ENCODE data around the gene PCCA. TPM values are rescaled to one million over a fixed set of nuclear protein-coding genes. Genes with fewer than 3 reads are reported as not detected.

The PCCA gene
- total RNA-seq, 3 donors from 2014 or later = 55.7 to 98.6 (median 70.5) TPM

GRCh38 chr13:100297413-100297812, 208.5 kb downstream of the PCCA start:
- Histone ChIP-seq H3K9me3 (no peaks in the 10 kb centered on the region), H3K4me1 (ENCODE audit: low read depth) (no peaks in the 10 kb centered on the region), H3K4me3 (no peak overlapping the region), H3K36me3 (ENCODE audit: low read depth) (no peaks in the 10 kb centered on the region)
- ATAC-seq (no peak), DNase-seq (no peak)
- TF ChIP-seq CTCF (IDR thresholded peaks at IDR 0.05) = no peak
- intact Hi-C loops (cut with DNase I, micrococcal nuclease) = no loop called here

- intact Hi-C loops (cut with DNase I, micrococcal nuclease) = no loop called here
- Histone ChIP-seq H3K9me3 (no peaks in the 10 kb centered on the region), H3K36me3 (ENCODE audit: low read depth) (no peaks in the 10 kb centered on the region), H3K4me1 (ENCODE audit: low read depth) (no peaks in the 10 kb centered on the region), H3K4me3 (no peak overlapping the region)
- ATAC-seq (no peak), DNase-seq (no peak)
- TF ChIP-seq CTCF (IDR thresholded peaks at IDR 0.05) = no peak
Observed at GRCh38 chr13:100298116-100298681, 209.3 kb downstream of the PCCA start.

GRCh38 chr13:100298691-100299090, 209.8 kb downstream of the PCCA start:
- ATAC-seq = no peak
- H3K4me3 ChIP-seq = no peak overlapping the region
- no peaks in the 10 kb centered on the region for H3K4me1 ChIP-seq (ENCODE audit: low read depth)
- H3K9me3 ChIP-seq = no peaks in the 10 kb centered on the region
- intact Hi-C loops (cut with DNase I, micrococcal nuclease) = no loop called here
- no peaks in the 10 kb centered on the region for H3K36me3 ChIP-seq (ENCODE audit: low read depth)
- no peak for DNase-seq
- no peak for TF ChIP-seq CTCF (IDR thresholded peaks at IDR 0.05)

- no peak for TF ChIP-seq CTCF (IDR thresholded peaks at IDR 0.05)
- DNase-seq (no peak), ATAC-seq (no peak)
- Histone ChIP-seq H3K9me3 (no peaks in the 10 kb centered on the region), H3K4me1 (ENCODE audit: low read depth) (no peaks in the 10 kb centered on the region), H3K4me3 (no peak overlapping the region), H3K36me3 (ENCODE audit: low read depth) (no peaks in the 10 kb centered on the region)
- intact Hi-C loops (cut with DNase I, micrococcal nuclease) = no loop called here
Observed at GRCh38 chr13:100300243-100300642, 211.3 kb downstream of the PCCA start.

GRCh38 chr13:100300708-100301107, 211.8 kb downstream of the PCCA start:
- no peak for ATAC-seq
- Histone ChIP-seq H3K4me3 (no peak overlapping the region), H3K36me3 (ENCODE audit: low read depth) (no peaks in the 10 kb centered on the region), H3K4me1 (ENCODE audit: low read depth) (no peaks in the 10 kb centered on the region), H3K9me3 (no peaks in the 10 kb centered on the region)
- TF ChIP-seq CTCF (IDR thresholded peaks at IDR 0.05) = no peak
- intact Hi-C loops (cut with DNase I, micrococcal nuclease) = no loop called here
- DNase-seq = no peak

GRCh38 chr13:100301418-100301817, 212.5 kb downstream of the PCCA start:
- Histone ChIP-seq H3K4me1 (ENCODE audit: low read depth) (no peaks in the 10 kb centered on the region), H3K36me3 (ENCODE audit: low read depth) (no peaks in the 10 kb centered on the region), H3K9me3 (no peaks in the 10 kb centered on the region), H3K4me3 (no peak overlapping the region)
- no peak for TF ChIP-seq CTCF (IDR thresholded peaks at IDR 0.05)
- DNase-seq = no peak
- intact Hi-C loops (cut with DNase I, micrococcal nuclease) = no loop called here
- ATAC-seq = no peak

Measured in mucosa of descending colon (tissue), 3 donors.